Esophagus squamous epithelium (tissue), 5 donors: ENCODE measurements around the gene ESR1. TPM values are rescaled to one million over a fixed set of nuclear protein-coding genes. Genes with fewer than 3 reads are reported as not detected.
A peak's percentile ranks its signal among the peaks of the same experiment; 100 is the strongest.

Experiments
- DNase-seq: peaks from one replicate; lab custom pipeline; 2025; lab: John Stamatoyannopoulos, UW
- H3K27ac ChIP-seq, 4 donors: fragments of 200-600 bp; sonication (generic); one replicate each; pipeline ENCODE4 v1.5.1; 2016 to 2019; ENCODE audit warnings: mild to moderate bottlenecking in 1 of 4
- H3K27me3 ChIP-seq, 4 donors: fragments of 200-600 bp; sonication (generic); 1 replicate in 3 of 4; 2 replicates in 1 of 4; pipeline versions ENCODE4 v1.5.1 to v1.6.0; 2017 to 2021; ENCODE audit warnings: antibody characterized with exemption in 1 of 4
- H3K36me3 ChIP-seq, 3 donors: fragments of 200-600 bp; sonication (generic); one replicate each; pipeline ENCODE4 v1.5.1; 2016 to 2019
- H3K4me1 ChIP-seq, 3 donors: fragments of 200-600 bp; sonication (generic); one replicate each; pipeline ENCODE4 v1.5.1; 2017 to 2019
- H3K4me3 ChIP-seq, 4 donors: fragments of 200-600 bp; sonication (generic); 1 replicate in 3 of 4; 2 replicates in 1 of 4; pipeline ENCODE4 v1.5.1; 2016 to 2019; ENCODE audit warnings: mild to moderate bottlenecking in 2 of 4, moderate library complexity in 1 of 4
- H3K9me3 ChIP-seq, 3 donors: fragments of 200-600 bp; sonication (generic); one replicate each; pipeline ENCODE4 v1.5.1; 2016 to 2019
- POLR2A ChIP-seq, 4 donors: fragments of 450-650 bp; IDR thresholded peaks; one replicate each; pipeline ENCODE4 v1.6.1; 2017; ENCODE audit warnings: antibody characterized with exemption in 4 of 4, mild to moderate bottlenecking in 4 of 4, moderate library complexity in 3 of 4
- WGBS, 2 donors: methylation state at CpG; one replicate each; pipeline ENCODE4 v1.1.5; 2018; 5-methylcytosine and 5-hydroxymethylcytosine counted together
- intact Hi-C: fragments of 100-400 bp; cut with DNase I; formaldehyde crosslinking; loops from one replicate; pipeline ENCODE4 v1.15.0; 2022
- total RNA-seq, 4 donors: library from RNA; depleted of rRNA; stranded (reverse); fragments of >200 nt; gene quantifications; one replicate each; pipeline ENCODE4 v1.1.0, GENCODE V29; 2016
- TF ChIP-seq, protein P1 (sequence below), 6 experiments: fragments of 450-650 bp in 4 of 6; fragments of 200-600 bp in 2 of 6; sonication (generic) in 2 of 6; IDR thresholded peaks; one replicate each; pipeline ENCODE4 v1.5.1; 2016 to 2019; ENCODE audit warnings: antibody characterized with exemption in 6 of 6, mild to moderate bottlenecking in 4 of 6, moderate library complexity in 4 of 6
- donor health status: DM: yes; HTN: yes; CAD: no.

The ESR1 gene
- total RNA-seq, 4 donors from 2014 or later, result 0.40 to 1.1 (median 0.95) TPM; not detected in 1

DNA sequence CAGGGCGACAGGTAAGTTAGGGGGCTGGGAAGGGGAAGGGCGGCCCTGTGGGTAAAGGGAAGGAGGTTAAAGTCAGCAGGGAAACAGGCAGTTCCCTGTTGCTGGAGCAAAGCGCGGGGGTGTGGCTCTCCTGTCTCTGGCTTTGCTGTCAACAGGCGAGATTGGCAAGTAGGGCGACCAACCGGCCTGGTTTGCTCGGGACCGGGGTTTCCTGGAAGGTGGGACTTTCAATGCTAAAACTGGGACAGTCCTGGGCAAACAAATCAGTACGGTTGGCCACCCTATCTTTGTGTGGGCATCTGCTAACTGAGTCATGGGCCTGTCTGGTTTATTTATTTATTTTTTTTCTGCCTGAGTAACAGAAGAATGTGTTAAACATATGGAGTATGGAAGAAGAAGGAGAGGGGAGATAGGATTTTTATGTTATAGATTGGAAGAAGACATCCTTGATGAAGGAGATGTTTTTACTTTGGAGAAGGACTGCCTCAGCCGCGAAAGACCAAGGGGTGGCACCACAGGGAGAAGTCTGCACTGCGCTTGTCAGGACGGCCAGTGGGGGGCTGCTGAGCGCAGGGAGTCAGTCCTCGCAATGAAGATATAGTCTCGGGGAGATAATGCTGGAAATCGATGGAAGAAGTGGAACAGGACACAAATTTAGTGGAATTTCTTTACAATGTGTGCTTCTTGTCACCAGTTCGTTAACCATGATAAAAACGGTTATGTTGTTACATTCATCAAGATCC is 43.4 kb upstream of the ESR1 start:
- H3K27me3 ChIP-seq, result no peaks in the 10 kb centered on the region
- H3K27ac ChIP-seq, result peak overlapping the region; percentile 62 to 79 (median 70)
- peaks cover 0 to 28% (median 0%) of the 10 kb centered on the region in 3 donors for H3K4me1 ChIP-seq
- H3K36me3 ChIP-seq, result no peaks in the 10 kb centered on the region
- TF ChIP-seq POLR2A (IDR thresholded peaks at IDR 0.05), result no peak
- TF ChIP-seq, protein P1, sequence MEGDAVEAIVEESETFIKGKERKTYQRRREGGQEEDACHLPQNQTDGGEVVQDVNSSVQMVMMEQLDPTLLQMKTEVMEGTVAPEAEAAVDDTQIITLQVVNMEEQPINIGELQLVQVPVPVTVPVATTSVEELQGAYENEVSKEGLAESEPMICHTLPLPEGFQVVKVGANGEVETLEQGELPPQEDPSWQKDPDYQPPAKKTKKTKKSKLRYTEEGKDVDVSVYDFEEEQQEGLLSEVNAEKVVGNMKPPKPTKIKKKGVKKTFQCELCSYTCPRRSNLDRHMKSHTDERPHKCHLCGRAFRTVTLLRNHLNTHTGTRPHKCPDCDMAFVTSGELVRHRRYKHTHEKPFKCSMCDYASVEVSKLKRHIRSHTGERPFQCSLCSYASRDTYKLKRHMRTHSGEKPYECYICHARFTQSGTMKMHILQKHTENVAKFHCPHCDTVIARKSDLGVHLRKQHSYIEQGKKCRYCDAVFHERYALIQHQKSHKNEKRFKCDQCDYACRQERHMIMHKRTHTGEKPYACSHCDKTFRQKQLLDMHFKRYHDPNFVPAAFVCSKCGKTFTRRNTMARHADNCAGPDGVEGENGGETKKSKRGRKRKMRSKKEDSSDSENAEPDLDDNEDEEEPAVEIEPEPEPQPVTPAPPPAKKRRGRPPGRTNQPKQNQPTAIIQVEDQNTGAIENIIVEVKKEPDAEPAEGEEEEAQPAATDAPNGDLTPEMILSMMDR (IDR thresholded peaks at IDR 0.05), result peak in 5 of 6 experiments; percentile 17 to 58 (median 37)
- intact Hi-C loops, result loop anchor here (10.0 kb wide), 2 partner anchors 361 to 501 kb away; no protein-coding TSS in a partner anchor
- H3K9me3 ChIP-seq, result no peaks in the 10 kb centered on the region
- WGBS, 2 donors, result 13 to 23% methylated on average over 20 of the region's 20 CpGs
- peak overlapping the region; percentile 29 to 61 (median 36) for H3K4me3 ChIP-seq
- DNase-seq, result no peak

DNA sequence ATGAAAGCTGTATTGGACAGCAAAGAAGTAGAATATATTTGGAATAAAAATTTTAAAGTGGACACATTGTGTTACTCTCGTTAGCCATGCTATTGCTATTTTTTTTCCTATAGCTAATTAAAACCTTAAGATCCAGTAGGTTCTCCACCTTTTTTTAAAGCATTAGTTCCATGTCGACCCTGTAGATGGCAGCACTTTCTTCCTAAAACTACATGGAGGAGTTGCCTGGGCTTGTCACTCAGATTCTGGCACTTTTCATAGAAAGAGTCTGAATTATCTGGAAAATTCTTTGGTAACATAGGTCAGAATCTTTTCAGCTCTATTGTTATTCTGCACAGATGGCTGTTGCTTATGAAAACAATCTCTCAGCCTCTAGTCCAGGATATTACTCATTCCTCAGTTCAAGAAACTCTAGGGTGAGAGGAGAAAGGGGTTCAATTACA is 42.0 kb upstream of the ESR1 start:
- intact Hi-C loops, result loop anchor here (10.0 kb wide), 2 partner anchors 359 to 499 kb away; no protein-coding TSS in a partner anchor
- Histone ChIP-seq H3K27me3 (no peaks in the 10 kb centered on the region), H3K4me3 (no peak overlapping the region), H3K27ac (no peak overlapping the region), H3K9me3 (no peaks in the 10 kb centered on the region), H3K36me3 (no peaks in the 10 kb centered on the region), H3K4me1 (peaks cover 0 to 28% (median 0%) of the 10 kb centered on the region in 3 donors)
- no peak for TF ChIP-seq POLR2A (IDR thresholded peaks at IDR 0.05)
- TF ChIP-seq, protein P1 (IDR thresholded peaks at IDR 0.05), result peak in 5 of 6 experiments; percentile 56 to 79 (median 72)
- DNase-seq, result no peak
- WGBS, 2 donors, result 0 to 1% methylated on average over 2 of the region's 2 CpGs

DNA sequence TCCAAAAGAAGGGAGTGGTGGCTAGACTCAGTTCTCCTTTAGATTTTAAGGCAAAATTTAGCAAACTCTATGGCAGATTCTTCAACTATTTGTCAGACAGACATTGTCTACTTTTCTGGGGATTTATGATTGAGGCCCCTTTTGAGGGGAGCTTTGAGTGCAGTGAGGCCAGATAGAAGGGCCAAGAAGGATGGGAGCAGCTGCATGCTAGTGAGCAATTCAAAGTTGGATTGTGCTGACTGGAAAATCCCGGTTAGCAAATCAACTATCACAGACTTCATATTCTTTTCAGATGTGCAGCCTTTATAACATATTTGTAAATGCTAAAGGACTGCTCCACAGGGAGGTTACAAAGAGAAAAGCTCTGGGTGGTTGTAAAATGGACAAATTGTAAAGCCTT is 35.0 kb upstream of the ESR1 start:
- H3K9me3 ChIP-seq, result no peaks in the 10 kb centered on the region
- 61 to 75% methylated on average over 1 of the region's 1 CpG for WGBS, 2 donors
- H3K36me3 ChIP-seq, result no peaks in the 10 kb centered on the region
- no peaks in the 10 kb centered on the region for H3K27me3 ChIP-seq
- no peak for DNase-seq
- H3K4me3 ChIP-seq, result no peak overlapping the region
- no peak for TF ChIP-seq POLR2A (IDR thresholded peaks at IDR 0.05)
- TF ChIP-seq, protein P1 (IDR thresholded peaks at IDR 0.05), result no peak
- H3K27ac ChIP-seq, result no peak overlapping the region
- intact Hi-C loops, result no loop called here
- no peaks in the 10 kb centered on the region for H3K4me1 ChIP-seq

DNA sequence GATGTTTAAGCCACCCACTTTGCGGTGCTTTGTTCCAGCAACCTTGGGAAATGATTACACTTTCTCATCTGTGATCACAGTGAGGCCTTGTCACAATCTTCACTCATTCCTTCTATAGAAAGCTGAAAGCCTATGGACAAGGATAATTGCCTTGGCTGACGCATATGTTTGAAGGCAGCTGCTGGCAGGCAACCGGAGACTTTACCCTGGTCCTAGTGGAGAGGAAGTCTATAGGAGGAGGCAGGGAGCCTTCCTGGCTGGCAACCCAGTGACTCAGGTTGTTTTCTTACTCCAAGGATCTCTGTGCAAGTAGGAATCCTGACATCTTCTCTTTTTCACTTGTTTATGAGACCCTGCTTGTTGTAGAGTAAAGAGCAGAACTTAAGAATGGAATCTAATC is 34.1 kb upstream of the ESR1 start:
- TF ChIP-seq, protein P1 (IDR thresholded peaks at IDR 0.05), result no peak
- no peak for TF ChIP-seq POLR2A (IDR thresholded peaks at IDR 0.05)
- Histone ChIP-seq H3K4me1 (no peaks in the 10 kb centered on the region), H3K27ac (no peak overlapping the region), H3K27me3 (no peaks in the 10 kb centered on the region), H3K4me3 (no peak overlapping the region), H3K9me3 (no peaks in the 10 kb centered on the region), H3K36me3 (no peaks in the 10 kb centered on the region)
- intact Hi-C loops, result no loop called here
- no peak for DNase-seq
- WGBS, 2 donors, result 78 to 93% methylated on average over 3 of the region's 3 CpGs

DNA sequence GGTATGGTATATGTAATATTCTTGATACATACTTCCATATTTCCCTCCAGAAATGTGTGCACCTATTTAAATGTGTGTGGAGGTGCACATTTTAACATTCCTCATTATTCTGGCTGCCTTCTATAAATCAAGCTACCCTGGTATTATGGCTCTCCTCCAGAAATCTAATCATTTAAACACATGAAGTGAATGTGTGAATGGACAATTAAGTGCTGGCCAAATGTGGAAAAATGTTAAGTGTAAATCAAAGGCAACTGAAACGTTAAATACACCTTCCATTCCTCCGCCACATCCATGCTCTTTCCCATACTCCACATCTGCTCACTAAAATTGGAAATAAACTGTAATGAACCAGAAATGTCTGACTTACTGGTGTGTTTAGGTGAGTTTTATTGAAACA is 24.9 kb upstream of the ESR1 start:
- 69% methylated on average over 2 of the region's 2 CpGs for WGBS, 2 donors
- DNase-seq, result no peak
- intact Hi-C loops, result no loop called here
- H3K4me3 ChIP-seq, result no peak overlapping the region
- no peaks in the 10 kb centered on the region for H3K36me3 ChIP-seq
- no peaks in the 10 kb centered on the region for H3K9me3 ChIP-seq
- no peak overlapping the region for H3K27ac ChIP-seq
- no peaks in the 10 kb centered on the region for H3K27me3 ChIP-seq
- no peak for TF ChIP-seq POLR2A (IDR thresholded peaks at IDR 0.05)
- TF ChIP-seq, protein P1 (IDR thresholded peaks at IDR 0.05), result no peak
- no peaks in the 10 kb centered on the region for H3K4me1 ChIP-seq
